H1 (cell line): ENCODE data around the gene EN1. TPM values are rescaled to one million over a fixed set of nuclear protein-coding genes. Genes with fewer than 3 reads are reported as not detected.

Experiments used
- CTCF ChIA-PET: fragments of 300-600 bp; sonication (Branson Sonifier 250); formaldehyde crosslinking; loops from one replicate; lab custom pipeline; 2021; ENCODE audit not compliant: partially characterized antibody; lab: Charles Lee
- POLR2A ChIA-PET: fragments of 300-600 bp; sonication (Branson Sonifier 250); formaldehyde crosslinking; loops from one replicate; lab custom pipeline; 2021; ENCODE audit warnings: inconsistent platforms; ENCODE audit not compliant: partially characterized antibody; lab: Charles Lee
- DNase-seq, 2 experiments: peaks; one replicate each; pipeline versions ENCODE4 v3.0.0 to v3.0.0-alpha.2; 2010 to 2022; ENCODE audit warnings: low spot score in 2 of 2, low read depth in 1 of 2, mixed read lengths in 1 of 2
- FAIRE-seq: peaks from 2 replicates; lab custom pipeline; 2011; peaks lifted over from hg19 to GRCh38; lab: Jason Lieb, UNC
- H2AFZ ChIP-seq: 2 replicates; pipeline ENCODE4 v1.8.1; 2012; ENCODE audit warnings: low read length, inconsistent platforms
- H2AK5ac ChIP-seq: 2 replicates; pipeline ENCODE4 v1.6.1; 2013; ENCODE audit warnings: low read depth, low read length
- H2BK120ac ChIP-seq: replicated peaks from 2 replicates; pipeline ENCODE3; 2013; ENCODE audit warnings: low read depth, low read length, inconsistent platforms
- H2BK12ac ChIP-seq: 2 replicates; pipeline ENCODE4 v1.6.1; 2013; ENCODE audit warnings: low read depth, low read length
- H2BK15ac ChIP-seq: 2 replicates; pipeline ENCODE4 v1.6.1; 2013; ENCODE audit warnings: low read length
- H2BK20ac ChIP-seq: 2 replicates; pipeline ENCODE4 v1.6.1; 2013; ENCODE audit warnings: low read length
- H2BK5ac ChIP-seq: 2 replicates; pipeline ENCODE4 v1.6.1; 2013; ENCODE audit warnings: low read depth, low read length
- H3K14ac ChIP-seq: 2 replicates; pipeline ENCODE4 v1.6.1; 2013; ENCODE audit warnings: inconsistent platforms; ENCODE audit not compliant: insufficient read length
- H3K18ac ChIP-seq: 2 replicates; pipeline ENCODE4 v1.6.1; 2013; ENCODE audit warnings: low read length; ENCODE audit errors: extremely low read depth
- H3K23ac ChIP-seq: 2 replicates; pipeline ENCODE4 v1.6.1; 2013; ENCODE audit warnings: inconsistent platforms; ENCODE audit not compliant: insufficient read length
- H3K23me2 ChIP-seq: 2 replicates; pipeline ENCODE4 v1.6.1; 2013; ENCODE audit warnings: low read depth, low read length
- H3K27ac ChIP-seq: 2 replicates; pipeline ENCODE4 v1.6.1; 2011; ENCODE audit warnings: low read depth, low read length, inconsistent platforms
- H3K27me3 ChIP-seq, 4 experiments: replicated peaks in 1 of 4; 1 replicate in 1 of 4; 2 replicates in 3 of 4; pipeline versions ENCODE4 v1.6.1 to v1.8.1; 2011 to 2013; ENCODE audit warnings: low read length in 3 of 4, mild to moderate bottlenecking in 3 of 4, inconsistent platforms in 2 of 4, mixed read lengths in 2 of 4, moderate library complexity in 1 of 4; ENCODE audit not compliant: control insufficient read depth in 3 of 4, insufficient read depth in 3 of 4; ENCODE audit errors: extremely low read depth in 1 of 4
- H3K36me3 ChIP-seq, 4 experiments: 2 replicates each; pipeline versions ENCODE4 v1.6.1 to v1.8.1; 2011 to 2013; ENCODE audit warnings: mild to moderate bottlenecking in 4 of 4, low read length in 3 of 4, moderate library complexity in 2 of 4, control low read depth in 1 of 4, inconsistent platforms in 1 of 4; ENCODE audit not compliant: insufficient read depth in 4 of 4, control insufficient read depth in 2 of 4
- H3K4ac ChIP-seq: replicated peaks from 2 replicates; pipeline ENCODE3; 2013; ENCODE audit warnings: low read length, low read depth, mixed read lengths, inconsistent platforms; ENCODE audit not compliant: insufficient read length
- H3K4me1 ChIP-seq, 4 experiments: replicated peaks in 1 of 4; 1 replicate in 1 of 4; 2 replicates in 3 of 4; pipeline versions ENCODE4 v1.6.1 to v1.8.1; 2011 to 2013; ENCODE audit warnings: low read length in 3 of 4, inconsistent platforms in 2 of 4, mixed read lengths in 1 of 4; ENCODE audit not compliant: insufficient read depth in 4 of 4, control insufficient read depth in 3 of 4
- H3K4me2 ChIP-seq, 2 experiments: 2 replicates each; pipeline versions ENCODE4 v1.6.1 to v1.8.1; 2011 to 2013; ENCODE audit warnings: low read depth in 2 of 2, low read length in 2 of 2, control low read depth in 1 of 2, inconsistent platforms in 1 of 2, mild to moderate bottlenecking in 1 of 2; ENCODE audit not compliant: insufficient read depth in 1 of 2
- H3K4me3 ChIP-seq, 4 experiments: fragments of 200-600, 300-600 bp in 1 of 4; sonication (generic), shearing (Covaris generic), sonication (Bioruptor Twin) in 1 of 4; 2 replicates each; pipeline versions ENCODE4 v1.5.1 to v1.8.1; 2011 to 2016; ENCODE audit warnings: low read length in 4 of 4, low read depth in 3 of 4, control low read depth in 2 of 4, inconsistent platforms in 2 of 4, mild to moderate bottlenecking in 2 of 4, mixed read lengths in 1 of 4, moderate library complexity in 1 of 4; ENCODE audit not compliant: insufficient read depth in 2 of 4; ENCODE audit errors: extremely low read depth in 1 of 4
- H3K56ac ChIP-seq: replicated peaks from 2 replicates; pipeline ENCODE3; 2013; ENCODE audit warnings: low read depth, mild to moderate bottlenecking, mixed read lengths, low read length, inconsistent platforms; ENCODE audit not compliant: insufficient read length
- H3K79me1 ChIP-seq: 2 replicates; pipeline ENCODE4 v1.6.1; 2013; ENCODE audit warnings: low read depth, low read length, control low read depth
- H3K79me2 ChIP-seq, 2 experiments: 2 replicates each; pipeline versions ENCODE4 v1.6.1 to v1.8.1; 2012 to 2013; ENCODE audit warnings: low read length in 2 of 2, mild to moderate bottlenecking in 2 of 2, inconsistent platforms in 1 of 2; ENCODE audit not compliant: insufficient read depth in 2 of 2, control insufficient read depth in 1 of 2
- H3K9ac ChIP-seq, 4 experiments: replicated peaks in 1 of 4; 1 replicate in 1 of 4; 2 replicates in 3 of 4; pipeline versions ENCODE4 v1.6.1 to v1.8.1; 2011 to 2013; ENCODE audit warnings: low read depth in 3 of 4, low read length in 3 of 4, control low read depth in 2 of 4, mild to moderate bottlenecking in 2 of 4, moderate library complexity in 2 of 4, inconsistent platforms in 1 of 4; ENCODE audit errors: extremely low read depth in 1 of 4
- H3K9me3 ChIP-seq, 2 experiments: 2 replicates each; pipeline versions ENCODE4 v1.6.1 to v1.8.1; 2012 to 2013; ENCODE audit warnings: mild to moderate bottlenecking in 2 of 2, moderate library complexity in 2 of 2, control low read depth in 1 of 2, inconsistent platforms in 1 of 2, low read depth in 1 of 2, low read length in 1 of 2, mixed read lengths in 1 of 2; ENCODE audit not compliant: insufficient read depth in 2 of 2
- H4K20me1 ChIP-seq, 2 experiments: replicated peaks in 1 of 2; 2 replicates each; pipeline versions ENCODE3 to v1.8.1; 2011 to 2013; ENCODE audit warnings: inconsistent platforms in 2 of 2, low read length in 2 of 2, mild to moderate bottlenecking in 1 of 2; ENCODE audit not compliant: insufficient read depth in 2 of 2, control insufficient read depth in 1 of 2
- H4K5ac ChIP-seq: 2 replicates; pipeline ENCODE4 v1.6.1; 2013; ENCODE audit warnings: low read length, low read depth, mixed read lengths, inconsistent platforms; ENCODE audit not compliant: insufficient read length
- H4K8ac ChIP-seq: 2 replicates; pipeline ENCODE4 v1.8.0; 2013; ENCODE audit warnings: mild to moderate bottlenecking, moderate library complexity, low read length, inconsistent platforms; ENCODE audit not compliant: insufficient read depth; ENCODE audit errors: extremely low read depth
- H4K91ac ChIP-seq: replicated peaks from 2 replicates; pipeline ENCODE3; 2013; ENCODE audit warnings: low read length, mixed read lengths, inconsistent platforms; ENCODE audit not compliant: insufficient read length
- ATF3 ChIP-seq: IDR thresholded peaks from 2 replicates; pipeline ENCODE4 v1.6.1; 2011; ENCODE audit warnings: low read depth, mild to moderate bottlenecking, low read length; ENCODE audit not compliant: insufficient read depth
- BRCA1 ChIP-seq: IDR thresholded peaks from 2 replicates; pipeline ENCODE4 v1.6.1; 2012; ENCODE audit warnings: low read depth, low read length, improper control_type of control experiment
- CBX8 ChIP-seq: fragments of 300-800, 300-1000 bp; sonication (generic); IDR thresholded peaks from 2 replicates; pipeline ENCODE4 v1.7.1; 2016; ENCODE audit warnings: low read depth, low read length, borderline replicate concordance
- CTBP2 ChIP-seq: IDR thresholded peaks from 2 replicates; pipeline ENCODE4 v1.7.0; 2011; ENCODE audit warnings: borderline replicate concordance, mild to moderate bottlenecking, moderate library complexity, mixed read lengths, low read length; ENCODE audit not compliant: insufficient read depth, insufficient read length
- EZH2 ChIP-seq: fragments of 200-600 bp; sonication (generic); IDR thresholded peaks from 2 replicates; pipeline ENCODE4 v1.7.1; 2012; ENCODE audit warnings: low read depth, mild to moderate bottlenecking, moderate library complexity, low read length, inconsistent platforms; ENCODE audit not compliant: severe bottlenecking
- GABPA ChIP-seq: IDR thresholded peaks from 2 replicates; pipeline ENCODE4 v1.6.1; 2011; ENCODE audit warnings: mild to moderate bottlenecking, low read length, moderate library complexity, borderline replicate concordance; ENCODE audit not compliant: insufficient read depth
- SIRT6 ChIP-seq: IDR thresholded peaks from one replicate; pipeline ENCODE4 v1.7.1; 2012; ENCODE audit warnings: low read length, inconsistent platforms
- whole genome bisulfite sequencing, 2 experiments: shearing (Covaris generic) in 1 of 2; methylation state at CpG; one replicate each; pipeline versions ENCODE4 v1.1.6 to v1.1.7; 2013 to 2015; ENCODE audit warnings: low lambda C conversion rate in 2 of 2, mixed read lengths in 2 of 2, inconsistent platforms in 1 of 2, low coverage in 1 of 2, missing lambda C conversion rate in 1 of 2; ENCODE audit not compliant: insufficient replicate concordance in 2 of 2, insufficient coverage in 1 of 2, insufficient read length in 1 of 2; ENCODE audit errors: extremely low coverage in 1 of 2, missing lambda C conversion rate in 1 of 2; 5-methylcytosine and 5-hydroxymethylcytosine counted together
- polyA plus RNA-seq, 7 experiments: library from polyadenylated mRNA; depleted of rRNA in 3 of 7; stranded (reverse) in 5 of 7; unstranded in 2 of 7; fragments of >200 nt in 5 of 7; fragments of 200-250 nt in 2 of 7; gene quantifications; 1 replicate in 5 of 7; 2 replicates in 1 of 7; 4 replicates in 1 of 7; pipeline versions ENCODE4 v1.2.1 to v1.2.3, GENCODE V29; 2011 to 2013; ENCODE audit warnings: missing spikeins in 2 of 7, mixed read lengths in 2 of 7
- total RNA-seq: library from RNA; stranded (reverse); fragmentation: NEBNext Ultra II Directional; extraction: Animal tissue kit (Norgen Biotek cat#: 25700); gene quantifications from 2 replicates; pipeline ENCODE4 v1.2.1, GENCODE V29; 2021

EN1 gene
- total and polyA plus RNA-seq, 2 of the 8 experiments (the other 6 are each of a cell fraction or from before 2014, with no cell fraction given): not detected

- Histone ChIP-seq H3K4me3 (no peak overlapping the region), H3K4me1 (peaks cover 8 to 43% (median 27%) of the 10 kb centered on the region in 4 experiments), H3K14ac (no peak overlapping the region), H2BK20ac (no peak overlapping the region), H2AFZ (no peak overlapping the region), H3K23ac (no peak overlapping the region), H3K79me2 (no peaks in the 10 kb centered on the region), H2BK12ac (0 out of 2 replicates have a peak overlapping the region, but pooled peaks have one; percentile 39), H3K79me1 (no peaks in the 10 kb centered on the region), H3K9me3 (no peaks in the 10 kb centered on the region; a peak in 1 of 4 replicates), H3K18ac (no peak overlapping the region; the same call in 1 of the 2 replicates), H3K27ac (no peak overlapping the region)
- DNase-seq: no peak
- TF ChIP-seq ATF3 (no peak), EZH2 (peak; percentile 26), GABPA (no peak), CTBP2 (no peak), CBX8 (peak; percentile 47; the same call in 1 of the 2 replicates), BRCA1 (no peak), SIRT6 (no peak)
- TF ChIP-seq, all 59 proteins: peak for 2
- Histone ChIP-seq H2BK120ac (no peak overlapping the region), H4K5ac (no peak overlapping the region), H3K4ac (no peak overlapping the region), H3K27me3 (peaks cover 98 to 100% (median 100%) of the 10 kb centered on the region in 4 experiments), H3K4me2 (no peak overlapping the region), H3K9ac (no peak overlapping the region), H2BK15ac (peak overlapping the region; percentile 65; the same call in 1 of the 2 replicates), H4K20me1 (peaks cover 13 to 16% of the 10 kb centered on the region in 2 experiments), H3K56ac (no peak overlapping the region), H4K91ac (no peak overlapping the region), H2BK5ac (no peak overlapping the region), H4K8ac (no peak overlapping the region), H3K36me3 (peaks cover 0 to 15% (median 0%) of the 10 kb centered on the region in 4 experiments; a peak in 1 of 8 replicates), H2AK5ac (peak overlapping the region; percentile 95; the same call in 1 of the 2 replicates), H3K23me2 (peaks cover 25% of the 10 kb centered on the region)
- WGBS, 2 experiments: 52% methylated on average over 6 of the region's 6 CpGs; no CpG with 5 or more reads in 1 of the 2 experiments
- ChIA-PET CTCF (interaction anchor here (4.5 kb wide), 1 partner anchor 10 kb away, joined by 13 read pairs; no protein-coding TSS in a partner anchor), POLR2A (no interaction called here)
- FAIRE-seq: no peak
Measured at GRCh38 chr2:118838741-118839455, 8.6 kb downstream of the EN1 start.
